ENCODE data around the gene NCEH1. TPM values are rescaled to one million over a fixed set of nuclear protein-coding genes. Genes with fewer than 3 reads are reported as not detected.
A peak's percentile ranks its signal among the peaks of the same experiment; 100 is the strongest.

Gene NCEH1
- total and polyA plus RNA-seq, 4 donors = 1.1 to 32.3 (median 2.5) TPM

DNA sequence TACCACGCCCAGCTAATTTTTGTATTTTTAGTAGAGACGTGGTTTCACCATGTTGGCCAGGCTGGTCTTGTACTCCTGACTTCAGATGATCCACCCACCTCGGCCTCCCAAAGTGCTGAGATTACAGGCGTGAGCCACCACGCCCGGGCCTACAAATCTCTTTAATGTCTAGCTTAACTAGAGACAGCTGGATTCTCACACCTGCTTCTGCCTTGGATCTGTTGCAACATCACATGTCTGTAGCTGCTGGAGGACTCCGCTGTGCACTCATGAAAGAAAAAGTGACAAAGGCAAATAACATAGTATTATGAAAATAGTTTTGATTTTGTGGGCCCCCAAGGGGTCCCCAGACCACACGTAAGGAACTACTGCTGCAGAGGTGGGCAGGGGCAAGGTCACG, 85.9 kb downstream of the NCEH1 start:
- no peaks in the 10 kb centered on the region for H3K27me3 ChIP-seq (ENCODE audit: control insufficient read depth in 4 of 4, insufficient read depth in 4 of 4, low read length in 3 of 4)
- TF ChIP-seq SP1 (IDR thresholded peaks at IDR 0.05) = no peak
- no peak for TF ChIP-seq GABPA (IDR thresholded peaks at IDR 0.05 in 1 of 2, conservative IDR thresholded peaks at IDR 0.05 in 1 of 2)
- TF ChIP-seq, protein P1, sequence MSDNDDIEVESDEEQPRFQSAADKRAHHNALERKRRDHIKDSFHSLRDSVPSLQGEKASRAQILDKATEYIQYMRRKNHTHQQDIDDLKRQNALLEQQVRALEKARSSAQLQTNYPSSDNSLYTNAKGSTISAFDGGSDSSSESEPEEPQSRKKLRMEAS (IDR thresholded peaks at IDR 0.05) = no peak
- TF ChIP-seq, protein P2, sequence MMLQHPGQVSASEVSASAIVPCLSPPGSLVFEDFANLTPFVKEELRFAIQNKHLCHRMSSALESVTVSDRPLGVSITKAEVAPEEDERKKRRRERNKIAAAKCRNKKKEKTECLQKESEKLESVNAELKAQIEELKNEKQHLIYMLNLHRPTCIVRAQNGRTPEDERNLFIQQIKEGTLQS (IDR thresholded peaks at IDR 0.05) = no peak
- no peak for TF ChIP-seq FOXA2 (IDR thresholded peaks at IDR 0.05)
- no peak for TF ChIP-seq FOXA1 (IDR thresholded peaks at IDR 0.05)
- TF ChIP-seq HNF4G (IDR thresholded peaks at IDR 0.05) = no peak
- TF ChIP-seq YY1 (IDR thresholded peaks at IDR 0.05) = no peak
- TF ChIP-seq EGR1 (IDR thresholded peaks at IDR 0.05; ENCODE audit: low read depth in 2 of 2) = no peak
- no peak for TF ChIP-seq RXRA (IDR thresholded peaks at IDR 0.05)
- no peak for TF ChIP-seq NR2F2 (IDR thresholded peaks at IDR 0.05)
- no peak for TF ChIP-seq HNF4A (conservative IDR thresholded peaks at IDR 0.05)
- no peak for TF ChIP-seq TAF1 (conservative IDR thresholded peaks at IDR 0.05)
- TF ChIP-seq, protein P3, sequence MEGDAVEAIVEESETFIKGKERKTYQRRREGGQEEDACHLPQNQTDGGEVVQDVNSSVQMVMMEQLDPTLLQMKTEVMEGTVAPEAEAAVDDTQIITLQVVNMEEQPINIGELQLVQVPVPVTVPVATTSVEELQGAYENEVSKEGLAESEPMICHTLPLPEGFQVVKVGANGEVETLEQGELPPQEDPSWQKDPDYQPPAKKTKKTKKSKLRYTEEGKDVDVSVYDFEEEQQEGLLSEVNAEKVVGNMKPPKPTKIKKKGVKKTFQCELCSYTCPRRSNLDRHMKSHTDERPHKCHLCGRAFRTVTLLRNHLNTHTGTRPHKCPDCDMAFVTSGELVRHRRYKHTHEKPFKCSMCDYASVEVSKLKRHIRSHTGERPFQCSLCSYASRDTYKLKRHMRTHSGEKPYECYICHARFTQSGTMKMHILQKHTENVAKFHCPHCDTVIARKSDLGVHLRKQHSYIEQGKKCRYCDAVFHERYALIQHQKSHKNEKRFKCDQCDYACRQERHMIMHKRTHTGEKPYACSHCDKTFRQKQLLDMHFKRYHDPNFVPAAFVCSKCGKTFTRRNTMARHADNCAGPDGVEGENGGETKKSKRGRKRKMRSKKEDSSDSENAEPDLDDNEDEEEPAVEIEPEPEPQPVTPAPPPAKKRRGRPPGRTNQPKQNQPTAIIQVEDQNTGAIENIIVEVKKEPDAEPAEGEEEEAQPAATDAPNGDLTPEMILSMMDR (IDR thresholded peaks at IDR 0.05; ENCODE audit: low read depth, low read length, missing input control) = no peak
- H3K27ac ChIP-seq (ENCODE audit: low read depth in 1 of 2, low read length in 2 of 2) = no peak overlapping the region
- DNase-seq (ENCODE audit: low spot score) = no peak
- H3K9me3 ChIP-seq (ENCODE audit: control insufficient read depth in 4 of 4, low read length in 3 of 4) = no peaks in the 10 kb centered on the region
- WGBS = 87% methylated on average over 9 of the region's 9 CpGs
- H3K4me1 ChIP-seq (ENCODE audit: control insufficient read depth in 4 of 4, insufficient read depth in 4 of 4, low read length in 3 of 4) = peaks cover 5 to 11% (median 8%) of the 10 kb centered on the region in 4 donors
- H3K9ac ChIP-seq (ENCODE audit: low read depth in 1 of 2, low read length in 2 of 2) = no peak overlapping the region
- H3K4me3 ChIP-seq (ENCODE audit: low read depth in 1 of 3, low read length in 3 of 3) = no peak overlapping the region
- no peaks in the 10 kb centered on the region for H3K36me3 ChIP-seq (ENCODE audit: control insufficient read depth in 4 of 4, insufficient read depth in 3 of 4, low read depth in 1 of 4, low read length in 3 of 4)

DNA sequence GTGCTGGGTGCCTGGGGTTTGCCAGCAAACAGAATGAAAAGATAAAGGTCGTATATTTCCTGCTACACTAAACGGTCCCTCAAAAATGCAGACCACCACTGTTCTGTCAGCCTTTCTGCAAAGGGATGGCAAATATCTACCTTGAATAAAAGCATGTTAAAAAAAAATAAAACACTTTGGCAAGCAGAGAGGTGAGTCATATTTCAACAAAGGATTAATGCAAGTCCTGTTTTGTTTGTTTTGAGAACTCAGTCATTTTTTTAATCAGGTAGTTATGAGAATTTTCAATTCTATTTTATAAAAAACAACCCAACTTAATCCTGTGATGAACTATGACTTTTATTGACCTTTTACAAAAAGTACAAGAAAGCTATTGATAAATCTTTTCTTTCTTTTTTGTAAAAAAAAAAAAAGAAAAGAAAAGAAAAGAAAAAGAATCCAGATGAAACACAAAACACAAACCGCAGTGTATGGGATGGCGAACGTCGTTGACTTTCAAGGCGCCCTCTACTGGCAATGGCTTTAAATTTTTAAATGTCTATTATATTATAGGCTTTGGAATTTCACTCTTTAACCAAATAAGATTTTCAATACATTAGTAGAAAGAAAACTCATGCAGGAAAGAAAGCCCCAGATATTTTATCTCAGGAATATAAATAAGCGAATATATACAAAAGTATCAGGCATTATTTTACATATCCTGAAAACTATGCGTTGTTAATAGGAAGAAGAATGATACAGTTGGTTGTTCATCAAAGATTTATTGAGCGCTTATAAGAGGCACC, 87.8 kb downstream of the NCEH1 start:
- H3K27ac ChIP-seq (ENCODE audit: low read depth in 1 of 2, low read length in 2 of 2) = no peak overlapping the region
- no peak for DNase-seq (ENCODE audit: low spot score)
- H3K9ac ChIP-seq (ENCODE audit: low read depth in 1 of 2, low read length in 2 of 2) = no peak overlapping the region
- H3K4me3 ChIP-seq (ENCODE audit: low read depth in 1 of 3, low read length in 3 of 3) = no peak overlapping the region
- H3K4me1 ChIP-seq (ENCODE audit: control insufficient read depth in 4 of 4, insufficient read depth in 4 of 4, low read length in 3 of 4) = peaks cover 5 to 11% (median 8%) of the 10 kb centered on the region in 4 donors
- H3K9me3 ChIP-seq (ENCODE audit: control insufficient read depth in 4 of 4, low read length in 3 of 4) = no peaks in the 10 kb centered on the region
- no peaks in the 10 kb centered on the region for H3K27me3 ChIP-seq (ENCODE audit: control insufficient read depth in 4 of 4, insufficient read depth in 4 of 4, low read length in 3 of 4)
- TF ChIP-seq, protein P4, sequence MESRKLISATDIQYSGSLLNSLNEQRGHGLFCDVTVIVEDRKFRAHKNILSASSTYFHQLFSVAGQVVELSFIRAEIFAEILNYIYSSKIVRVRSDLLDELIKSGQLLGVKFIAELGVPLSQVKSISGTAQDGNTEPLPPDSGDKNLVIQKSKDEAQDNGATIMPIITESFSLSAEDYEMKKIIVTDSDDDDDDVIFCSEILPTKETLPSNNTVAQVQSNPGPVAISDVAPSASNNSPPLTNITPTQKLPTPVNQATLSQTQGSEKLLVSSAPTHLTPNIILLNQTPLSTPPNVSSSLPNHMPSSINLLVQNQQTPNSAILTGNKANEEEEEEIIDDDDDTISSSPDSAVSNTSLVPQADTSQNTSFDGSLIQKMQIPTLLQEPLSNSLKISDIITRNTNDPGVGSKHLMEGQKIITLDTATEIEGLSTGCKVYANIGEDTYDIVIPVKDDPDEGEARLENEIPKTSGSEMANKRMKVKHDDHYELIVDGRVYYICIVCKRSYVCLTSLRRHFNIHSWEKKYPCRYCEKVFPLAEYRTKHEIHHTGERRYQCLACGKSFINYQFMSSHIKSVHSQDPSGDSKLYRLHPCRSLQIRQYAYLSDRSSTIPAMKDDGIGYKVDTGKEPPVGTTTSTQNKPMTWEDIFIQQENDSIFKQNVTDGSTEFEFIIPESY (IDR thresholded peaks at IDR 0.05) = no peak
- TF ChIP-seq NR2F2 (IDR thresholded peaks at IDR 0.05) = no peak
- TF ChIP-seq FOXA1 (IDR thresholded peaks at IDR 0.05) = no peak
- TF ChIP-seq, protein P3 (IDR thresholded peaks at IDR 0.05; ENCODE audit: low read depth, low read length, missing input control) = peak; percentile 51
- peak in 1 of 2 donors; percentile 16 for TF ChIP-seq JUND (IDR thresholded peaks at IDR 0.05)
- TF ChIP-seq SP1 (IDR thresholded peaks at IDR 0.05) = no peak
- TF ChIP-seq YY1 (IDR thresholded peaks at IDR 0.05) = no peak
- peak; percentile 73 to 74 for TF ChIP-seq RAD21 (IDR thresholded peaks at IDR 0.05)
- no peak for TF ChIP-seq FOXA2 (IDR thresholded peaks at IDR 0.05)
- WGBS = 36% methylated on average over 10 of the region's 10 CpGs
- H3K36me3 ChIP-seq (ENCODE audit: control insufficient read depth in 4 of 4, insufficient read depth in 3 of 4, low read depth in 1 of 4, low read length in 3 of 4) = no peaks in the 10 kb centered on the region

Measured in liver (tissue), 9 donors.